Osteocyte (in vitro differentiated cells): ENCODE results near the gene ATP6V1B1. TPM values are rescaled to one million over a fixed set of nuclear protein-coding genes. Genes with fewer than 3 reads are reported as not detected.
A peak's percentile ranks its signal among the peaks of the same experiment; 100 is the strongest.

Source experiments
- DNase-seq: peaks from one replicate; pipeline ENCODE4 v3.0.0; 2021; ENCODE audit warnings: mixed read lengths; ENCODE audit not compliant: unreplicated experiment; ENCODE audit errors: extremely low spot score
- H3K27ac Mint-ChIP-seq: one replicate; pipeline ENCODE4 v1.8.0; 2021; ENCODE audit warnings: mild to moderate bottlenecking, mixed read lengths; ENCODE audit not compliant: unreplicated experiment
- H3K27me3 Mint-ChIP-seq: one replicate; pipeline ENCODE4 v1.8.0; 2021; ENCODE audit warnings: mixed read lengths; ENCODE audit not compliant: unreplicated experiment
- H3K36me3 Mint-ChIP-seq: one replicate; pipeline ENCODE4 v1.8.0; 2021; ENCODE audit warnings: mixed read lengths; ENCODE audit not compliant: unreplicated experiment
- H3K4me1 Mint-ChIP-seq: one replicate; pipeline ENCODE4 v1.8.0; 2021; ENCODE audit warnings: mixed read lengths; ENCODE audit not compliant: unreplicated experiment
- H3K4me3 Mint-ChIP-seq: one replicate; pipeline ENCODE4 v1.8.0; 2021; ENCODE audit warnings: mild to moderate bottlenecking, moderate library complexity, mixed read lengths; ENCODE audit not compliant: unreplicated experiment
- H3K9me3 Mint-ChIP-seq: one replicate; pipeline ENCODE4 v1.8.0; 2021; ENCODE audit warnings: mixed read lengths; ENCODE audit not compliant: unreplicated experiment
- CTCF ChIP-seq: fragments of 200-600 bp; sonication (generic); IDR thresholded peaks from 2 replicates; pipeline ENCODE4 v1.5.0; 2021; ENCODE audit warnings: antibody characterized with exemption, mild to moderate bottlenecking, moderate library complexity
- total RNA-seq: library from RNA; stranded (reverse); gene quantifications from 2 replicates; pipeline ENCODE4 v1.2.1, GENCODE V29; 2021

Gene ATP6V1B1
- total RNA-seq, 1 donor from 2014 or later, result 6.3 TPM

GRCh38 chr2:70987386-70987785, 51.7 kb downstream of the ATP6V1B1 start:
- TF ChIP-seq CTCF, result no peak
- Mint-ChIP-seq H3K4me3 (no peak overlapping the region), H3K36me3 (peaks cover 34% of the 10 kb centered on the region), H3K9me3 (no peaks in the 10 kb centered on the region), H3K4me1 (peaks cover 3% of the 10 kb centered on the region), H3K27ac (no peak overlapping the region), H3K27me3 (no peaks in the 10 kb centered on the region)
- DNase-seq, result peak; percentile 7

DNA sequence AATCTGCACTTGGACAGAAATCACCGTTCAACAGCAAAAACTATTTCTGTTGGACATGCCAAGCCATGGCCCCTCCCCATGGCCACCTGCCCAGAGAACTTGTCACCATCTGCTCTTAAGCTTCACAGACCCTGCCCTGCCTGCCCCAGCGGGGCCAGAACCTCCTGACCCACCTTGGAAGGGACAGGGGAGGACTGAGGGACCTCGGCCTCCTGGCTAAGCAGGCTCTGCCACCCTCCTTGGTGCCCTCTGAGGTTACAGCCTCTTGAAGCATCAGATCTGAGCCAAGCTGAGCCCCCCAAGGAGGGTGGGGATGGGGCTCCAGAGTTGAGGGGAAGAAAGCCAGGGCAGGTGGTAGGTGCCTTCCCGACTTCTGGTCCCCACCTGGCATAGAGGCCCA, 52.5 kb downstream of the ATP6V1B1 start:
- Mint-ChIP-seq H3K4me3 (no peak overlapping the region), H3K9me3 (no peaks in the 10 kb centered on the region), H3K4me1 (peaks cover 9% of the 10 kb centered on the region), H3K27me3 (no peaks in the 10 kb centered on the region), H3K27ac (no peak overlapping the region), H3K36me3 (peaks cover 34% of the 10 kb centered on the region)
- peak; percentile 62 for DNase-seq
- TF ChIP-seq CTCF, result no peak

GRCh38 chr2:70988726-70989648, 53.3 kb downstream of the ATP6V1B1 start:
- DNase-seq, result peak; percentile 75
- Mint-ChIP-seq H3K4me1 (peaks cover 17% of the 10 kb centered on the region), H3K36me3 (peaks cover 34% of the 10 kb centered on the region), H3K4me3 (no peak overlapping the region), H3K27me3 (no peaks in the 10 kb centered on the region), H3K9me3 (no peaks in the 10 kb centered on the region), H3K27ac (no peak overlapping the region)
- TF ChIP-seq CTCF, result no peak

DNA sequence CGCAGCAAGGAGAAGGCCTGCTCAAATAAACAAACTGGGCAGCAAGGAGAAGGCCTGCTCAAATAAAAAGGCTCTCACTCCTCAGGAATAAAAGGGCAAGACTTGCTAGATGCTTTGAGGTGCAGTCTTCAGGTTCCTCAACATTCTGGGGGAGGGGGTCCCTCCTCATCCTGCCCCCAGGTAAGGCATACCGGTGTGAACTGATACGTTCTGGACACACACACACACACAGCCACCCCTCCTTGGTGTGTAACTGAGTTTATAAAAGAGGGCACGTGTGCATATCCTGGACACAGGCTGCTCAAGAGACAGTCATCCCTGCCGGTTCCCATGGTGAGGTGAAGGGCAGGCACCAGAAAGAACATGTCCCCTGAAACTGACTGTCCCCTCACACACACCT, 54.5 kb downstream of the ATP6V1B1 start:
- H3K36me3 Mint-ChIP-seq, result peaks cover 30% of the 10 kb centered on the region
- no peak overlapping the region for H3K27ac Mint-ChIP-seq
- peak; percentile 57 for DNase-seq
- no peaks in the 10 kb centered on the region for H3K27me3 Mint-ChIP-seq
- no peak overlapping the region for H3K4me3 Mint-ChIP-seq
- peaks cover 17% of the 10 kb centered on the region for H3K4me1 Mint-ChIP-seq
- no peaks in the 10 kb centered on the region for H3K9me3 Mint-ChIP-seq
- no peak for TF ChIP-seq CTCF

- peaks cover 19% of the 10 kb centered on the region for H3K4me1 Mint-ChIP-seq
- no peak overlapping the region for H3K4me3 Mint-ChIP-seq
- TF ChIP-seq CTCF, result no peak
- H3K27me3 Mint-ChIP-seq, result no peaks in the 10 kb centered on the region
- peaks cover 23% of the 10 kb centered on the region for H3K36me3 Mint-ChIP-seq
- H3K27ac Mint-ChIP-seq, result no peak overlapping the region
- DNase-seq, result no peak
- H3K9me3 Mint-ChIP-seq, result no peaks in the 10 kb centered on the region
Observed at GRCh38 chr2:70991142-70991541, 55.4 kb downstream of the ATP6V1B1 start.
